Measurements from ENCODE around the gene KRTAP2-4. TPM values are rescaled to one million over a fixed set of nuclear protein-coding genes. Genes with fewer than 3 reads are reported as not detected.
"Not testable (repeated sequence)": the region's sequence is repeated elsewhere in the genome, so short reads cannot be mapped to it uniquely, and the experiment has no call there.

The KRTAP2-4 gene
- total and polyA plus RNA-seq, 2 donors (not counting 1 experiment from before 2014, with no cell fraction given): not detected

- Histone ChIP-seq H2AFZ (ENCODE audit: low read length) (no peak within 1 kb of the TSS), H3K79me2 (ENCODE audit: control insufficient read depth, insufficient read depth, low read length) (no peaks in the 10 kb centered on the region), H3K36me3 (ENCODE audit: control insufficient read depth, insufficient read depth, low read length) (no peaks in the 10 kb centered on the region), H3K4me2 (ENCODE audit: extremely low read depth, insufficient read depth, low read length) (peak within 1 kb of the TSS; percentile 32), H4K20me1 (ENCODE audit: control insufficient read depth, extremely low read depth, insufficient read depth, low read length) (no peaks in the 10 kb centered on the region), H3K27me3 (ENCODE audit: control insufficient read depth, insufficient read depth, low read length) (no peaks in the 10 kb centered on the region), H3K4me1 (ENCODE audit: control insufficient read depth, extremely low read depth, insufficient read depth, low read length) (peaks cover 31% of the 10 kb centered on the region), H3K27ac (ENCODE audit: insufficient read depth, low read length) (peak within 1 kb of the TSS; percentile 77), H3K4me3 (replicated peaks in 1 of 4; ENCODE audit: control extremely low read depth in 1 of 4, insufficient read depth in 1 of 4, low read depth in 3 of 4, low read length in 4 of 4) (no peak within 1 kb of the TSS), H3K9me3 (ENCODE audit: control insufficient read depth, insufficient read depth, low read depth, low read length) (no peaks in the 10 kb centered on the region), H3K9ac (ENCODE audit: insufficient read depth, low read length) (peak within 1 kb of the TSS; percentile 32)
- peak; percentile 52 to 99 for DNase-seq (ENCODE audit: low read depth in 2 of 2)
- TF ChIP-seq EZH2 (IDR thresholded peaks at IDR 0.05; ENCODE audit: low read length, missing control alignments): no peak
- no peak for TF ChIP-seq CTCF (conservative IDR thresholded peaks at IDR 0.05 in 1 of 2, IDR thresholded peaks at IDR 0.05 in 1 of 2; ENCODE audit: low read depth in 1 of 2, low read length in 2 of 2)
These were observed 5.6 kb downstream of the KRTAP2-4 start, which contains the start of gene KRTAP2-3 for GRCh38 chr17:41060052-41060604. Gene KRTAP2-3, minus strand, starts transcription at chr17:41060114. Its CDS starts 64 bp downstream, at chr17:41060050.

- not testable (repeated sequence) for H3K36me3 ChIP-seq (ENCODE audit: control insufficient read depth, insufficient read depth, low read length); H3K27me3 ChIP-seq (ENCODE audit: control insufficient read depth, insufficient read depth, low read length); H4K20me1 ChIP-seq (ENCODE audit: control insufficient read depth, extremely low read depth, insufficient read depth, low read length); H3K79me2 ChIP-seq (ENCODE audit: control insufficient read depth, insufficient read depth, low read length); H3K4me3 ChIP-seq (replicated peaks in 1 of 4; ENCODE audit: control extremely low read depth in 1 of 4, insufficient read depth in 1 of 4, low read depth in 3 of 4, low read length in 4 of 4); H2AFZ ChIP-seq (ENCODE audit: low read length); H3K9me3 ChIP-seq (ENCODE audit: control insufficient read depth, insufficient read depth, low read depth, low read length); H3K9ac ChIP-seq (ENCODE audit: insufficient read depth, low read length)
- Histone ChIP-seq H3K4me2 (ENCODE audit: extremely low read depth, insufficient read depth, low read length) (peak overlapping the region; percentile 32), H3K4me1 (ENCODE audit: control insufficient read depth, extremely low read depth, insufficient read depth, low read length) (peaks cover 31% of the 10 kb centered on the region), H3K27ac (ENCODE audit: insufficient read depth, low read length) (peak overlapping the region; percentile 77)
- DNase-seq (ENCODE audit: low read depth in 2 of 2): peak; percentile 21 to 92
These were observed 6.2 kb downstream of the KRTAP2-4 start for GRCh38 chr17:41059276-41060051.

- H3K9me3 ChIP-seq (ENCODE audit: control insufficient read depth, insufficient read depth, low read depth, low read length): no peaks in the 10 kb centered on the region
- H3K27ac ChIP-seq (ENCODE audit: insufficient read depth, low read length): peak overlapping the region; percentile 73
- no peaks in the 10 kb centered on the region for H3K36me3 ChIP-seq (ENCODE audit: control insufficient read depth, insufficient read depth, low read length)
- H3K9ac ChIP-seq (ENCODE audit: insufficient read depth, low read length): no peak overlapping the region
- no peaks in the 10 kb centered on the region for H3K79me2 ChIP-seq (ENCODE audit: control insufficient read depth, insufficient read depth, low read length)
- peak in 1 of 2 donors; percentile 38 for DNase-seq (ENCODE audit: low read depth in 2 of 2)
- no peak overlapping the region for H3K4me2 ChIP-seq (ENCODE audit: extremely low read depth, insufficient read depth, low read length)
- H3K27me3 ChIP-seq (ENCODE audit: control insufficient read depth, insufficient read depth, low read length): no peaks in the 10 kb centered on the region
- H3K4me1 ChIP-seq (ENCODE audit: control insufficient read depth, extremely low read depth, insufficient read depth, low read length): peaks cover 31% of the 10 kb centered on the region
- TF ChIP-seq EZH2 (IDR thresholded peaks at IDR 0.05; ENCODE audit: low read length, missing control alignments) (no peak), CTCF (conservative IDR thresholded peaks at IDR 0.05 in 1 of 2, IDR thresholded peaks at IDR 0.05 in 1 of 2; ENCODE audit: low read depth in 1 of 2, low read length in 2 of 2) (no peak)
- no peaks in the 10 kb centered on the region for H4K20me1 ChIP-seq (ENCODE audit: control insufficient read depth, extremely low read depth, insufficient read depth, low read length)
- no peak overlapping the region for H3K4me3 ChIP-seq (replicated peaks in 1 of 4; ENCODE audit: control extremely low read depth in 1 of 4, insufficient read depth in 1 of 4, low read depth in 3 of 4, low read length in 4 of 4)
- no peak overlapping the region for H2AFZ ChIP-seq (ENCODE audit: low read length)
These were observed 6.9 kb downstream of the KRTAP2-4 start for GRCh38 chr17:41058741-41059140.
